Vagina (tissue), 2 donors: Measurements from ENCODE around the gene PEMT.

ENCODE experiments used
- POLR2A ChIP-seq, 2 donors: fragments of 450-650 bp; IDR thresholded peaks; one replicate each; pipeline ENCODE4 v1.6.1; 2017; ENCODE audit warnings: antibody characterized with exemption in 2 of 2, mild to moderate bottlenecking in 2 of 2, moderate library complexity in 2 of 2
- POLR2AphosphoS5 ChIP-seq, 2 donors: sonication (generic); formaldehyde crosslinking; IDR thresholded peaks; one replicate each; pipeline ENCODE4 v1.9.0; 2017; ENCODE audit warnings: antibody characterized with exemption in 2 of 2, mild to moderate bottlenecking in 2 of 2, low read depth in 1 of 2; ENCODE audit not compliant: insufficient read depth in 1 of 2
- TF ChIP-seq, protein P1 (sequence below), 3 experiments: fragments of 450-650 bp in 2 of 3; fragments of 200-600 bp in 1 of 3; sonication (generic) in 1 of 3; IDR thresholded peaks; one replicate each; pipeline ENCODE4 v1.5.1; 2017 to 2019; ENCODE audit warnings: antibody characterized with exemption in 3 of 3, mild to moderate bottlenecking in 2 of 3, moderate library complexity in 2 of 3

DNA sequence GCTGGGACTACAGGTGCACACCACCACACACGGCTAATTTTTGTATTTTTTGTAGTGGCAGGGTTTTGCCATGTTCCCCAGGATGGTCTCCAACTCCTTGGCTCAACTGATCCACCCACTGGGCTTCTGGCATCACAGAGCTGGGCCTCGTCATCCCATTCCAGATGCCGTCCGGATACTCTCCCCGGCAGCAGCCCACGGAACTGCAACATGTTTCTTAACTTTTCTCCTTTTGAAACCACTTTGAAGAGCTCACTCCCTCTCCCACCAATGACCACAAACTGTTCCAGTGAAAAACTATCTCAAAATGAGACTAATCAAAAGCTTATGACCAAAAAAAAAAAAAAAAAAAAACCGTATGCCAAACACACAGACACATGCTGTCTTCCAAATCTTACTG, 17.6 kb downstream of the PEMT start:
- TF ChIP-seq, protein P1, sequence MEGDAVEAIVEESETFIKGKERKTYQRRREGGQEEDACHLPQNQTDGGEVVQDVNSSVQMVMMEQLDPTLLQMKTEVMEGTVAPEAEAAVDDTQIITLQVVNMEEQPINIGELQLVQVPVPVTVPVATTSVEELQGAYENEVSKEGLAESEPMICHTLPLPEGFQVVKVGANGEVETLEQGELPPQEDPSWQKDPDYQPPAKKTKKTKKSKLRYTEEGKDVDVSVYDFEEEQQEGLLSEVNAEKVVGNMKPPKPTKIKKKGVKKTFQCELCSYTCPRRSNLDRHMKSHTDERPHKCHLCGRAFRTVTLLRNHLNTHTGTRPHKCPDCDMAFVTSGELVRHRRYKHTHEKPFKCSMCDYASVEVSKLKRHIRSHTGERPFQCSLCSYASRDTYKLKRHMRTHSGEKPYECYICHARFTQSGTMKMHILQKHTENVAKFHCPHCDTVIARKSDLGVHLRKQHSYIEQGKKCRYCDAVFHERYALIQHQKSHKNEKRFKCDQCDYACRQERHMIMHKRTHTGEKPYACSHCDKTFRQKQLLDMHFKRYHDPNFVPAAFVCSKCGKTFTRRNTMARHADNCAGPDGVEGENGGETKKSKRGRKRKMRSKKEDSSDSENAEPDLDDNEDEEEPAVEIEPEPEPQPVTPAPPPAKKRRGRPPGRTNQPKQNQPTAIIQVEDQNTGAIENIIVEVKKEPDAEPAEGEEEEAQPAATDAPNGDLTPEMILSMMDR (IDR thresholded peaks at IDR 0.05) = no peak
- TF ChIP-seq POLR2AphosphoS5 (IDR thresholded peaks at IDR 0.05; ENCODE audit: insufficient read depth in 1 of 2, low read depth in 1 of 2) (no peak), POLR2A (IDR thresholded peaks at IDR 0.05) (no peak)
